GM12878 (cell line): ENCODE results near the gene PPP1R9B. TPM values are rescaled to one million over a fixed set of nuclear protein-coding genes. Genes with fewer than 3 reads are reported as not detected.
A peak's percentile ranks its signal among the peaks of the same experiment; 100 is the strongest.

ENCODE experiments used
- ATAC-seq: fragments of 200-7000 bp; cut with Tn5 transposase; 3 replicates; pipeline ENCODE4 v1.9.1; 2020; ENCODE audit warnings: mild to moderate bottlenecking, moderate library complexity
- BruUV-seq: library from RNA; stranded (reverse); fragments of 400-500 nt; replicated peaks from 2 replicates; lab custom pipeline; 2021; lab: Mats Ljungman, UMichigan
- CTCF ChIA-PET: fragments of 300-600 bp; sonication (Branson Sonifier 250); formaldehyde crosslinking; extraction: SDS; loops from one replicate; lab custom pipeline; 2021; ENCODE audit warnings: inconsistent platforms; lab: Yijun Ruan, JAX
- POLR2A ChIA-PET: fragments of 350-600 bp; formaldehyde crosslinking; extraction: SDS; loops from one replicate; lab custom pipeline; 2021; ENCODE audit warnings: inconsistent platforms; lab: Charles Lee
- RAD21 ChIA-PET: fragments of 300-600 bp; sonication (Branson Sonifier 250); formaldehyde crosslinking; loops from one replicate; lab custom pipeline; 2023; ENCODE audit warnings: antibody characterized with exemption; ENCODE audit not compliant: unreplicated experiment; lab: Charles Lee
- SMC1A ChIA-PET: fragments of 300-600 bp; sonication (Branson Sonifier 250); formaldehyde crosslinking; loops from one replicate; lab custom pipeline; 2023; ENCODE audit not compliant: unreplicated experiment, uncharacterized antibody; lab: Charles Lee
- DNase-seq: peaks from one replicate; pipeline ENCODE4 v3.0.0-alpha.2; 2011; ENCODE audit warnings: low read depth, low spot score
- FAIRE-seq: peaks from 3 replicates; lab custom pipeline; 2011; peaks lifted over from hg19 to GRCh38; lab: Jason Lieb, UNC
- H2AFZ ChIP-seq: 2 replicates; pipeline ENCODE4 v1.6.0; 2011; ENCODE audit warnings: low read depth, low read length, control low read depth; ENCODE audit not compliant: control insufficient read depth
- H3K27ac ChIP-seq: 2 replicates; pipeline ENCODE4 v1.5.1; 2011; ENCODE audit warnings: control low read depth; ENCODE audit not compliant: control insufficient read depth, insufficient read depth
- H3K27me3 ChIP-seq, 2 experiments: replicated peaks in 1 of 2; 2 replicates each; pipeline versions ENCODE4 v1.6.0 to v1.6.1; 2011; ENCODE audit warnings: low read length in 1 of 2; ENCODE audit not compliant: control insufficient read depth in 2 of 2, insufficient read depth in 2 of 2
- H3K36me3 ChIP-seq, 2 experiments: 2 replicates each; pipeline ENCODE4 v1.5.1; 2011; ENCODE audit warnings: low read length in 1 of 2; ENCODE audit not compliant: control insufficient read depth in 2 of 2, insufficient read depth in 2 of 2
- H3K4me1 ChIP-seq: 2 replicates; pipeline ENCODE4 v1.6.1; 2011; ENCODE audit warnings: mild to moderate bottlenecking, low read length, moderate library complexity, mixed read lengths; ENCODE audit not compliant: control insufficient read depth, insufficient read depth
- H3K4me2 ChIP-seq: 2 replicates; pipeline ENCODE4 v1.6.0; 2011; ENCODE audit warnings: control low read depth; ENCODE audit not compliant: control insufficient read depth, insufficient read depth
- H3K4me3 ChIP-seq: fragments of 200-600 bp; sonication (generic); 2 replicates; pipeline ENCODE4 v1.5.1; 2016
- H3K79me2 ChIP-seq: 2 replicates; pipeline ENCODE4 v1.6.0; 2011; ENCODE audit warnings: low read length; ENCODE audit not compliant: control insufficient read depth, insufficient read depth
- H3K9ac ChIP-seq: 2 replicates; pipeline ENCODE4 v1.8.0; 2011; ENCODE audit warnings: low read length, control low read depth, mixed read lengths; ENCODE audit not compliant: control insufficient read depth, insufficient read depth
- H3K9me3 ChIP-seq: replicated peaks from 3 replicates; pipeline ENCODE4 v1.5.1; 2011; ENCODE audit warnings: mild to moderate bottlenecking, low read length; ENCODE audit not compliant: control insufficient read depth, insufficient read depth
- H4K20me1 ChIP-seq: 2 replicates; pipeline ENCODE4 v1.6.0; 2011; ENCODE audit not compliant: control insufficient read depth, insufficient read depth
- GATAD2B ChIP-seq: fragments of 450-650 bp; conservative IDR thresholded peaks from 2 replicates; pipeline ENCODE4 v1.6.1; 2017; ENCODE audit warnings: low read depth, mild to moderate bottlenecking, moderate library complexity
- IKZF1 ChIP-seq: fragments of 450-650 bp; conservative IDR thresholded peaks from 2 replicates; pipeline ENCODE4 v1.6.1; 2017; ENCODE audit warnings: antibody characterized with exemption, mild to moderate bottlenecking
- IKZF2 ChIP-seq, 2 experiments: fragments of 450-650 bp; IDR thresholded peaks; 2 replicates each; pipeline ENCODE4 v1.6.1; 2017; ENCODE audit warnings: mild to moderate bottlenecking in 2 of 2, moderate library complexity in 2 of 2
- MTA2 ChIP-seq: fragments of 450-650 bp; IDR thresholded peaks from 2 replicates; pipeline ENCODE4 v1.6.1; 2016; ENCODE audit warnings: low read depth, mild to moderate bottlenecking, moderate library complexity
- NR2C1 ChIP-seq: fragments of 450-650 bp; IDR thresholded peaks from 2 replicates; pipeline ENCODE4 v1.6.1; 2017; ENCODE audit warnings: antibody characterized with exemption, mild to moderate bottlenecking, moderate library complexity
- NR2F1 ChIP-seq: fragments of 450-650 bp; conservative IDR thresholded peaks from 2 replicates; pipeline ENCODE4 v1.6.1; 2017; ENCODE audit warnings: mild to moderate bottlenecking
- WGBS: methylation state at CpG from one replicate; pipeline ENCODE4 v1.1.6; 2016; ENCODE audit warnings: low lambda C conversion rate; ENCODE audit not compliant: insufficient replicate concordance, insufficient coverage; ENCODE audit errors: missing lambda C conversion rate; 5-methylcytosine and 5-hydroxymethylcytosine counted together
- in situ Hi-C: fragments of 300-500 bp; cut with MboI; formaldehyde crosslinking; loops from 9 replicates; pipeline ENCODE4 v1.14.3; 2018; ENCODE audit warnings: mixed read lengths
- intact Hi-C: fragments of 100-400 bp; cut with micrococcal nuclease; formaldehyde crosslinking; loops from one replicate; pipeline ENCODE4 v1.14.2; 2022; ENCODE audit not compliant: unreplicated experiment
- polyA plus RNA-seq, 11 experiments: library from polyadenylated mRNA; depleted of rRNA in 4 of 11; unstranded in 6 of 11; stranded (reverse) in 5 of 11; fragments of >200 nt; fragmentation: Nextera tagmentation in 4 of 11; fragmentation: Illumina TruSeq in 1 of 11; extraction: Ambion mirVana in 4 of 11; extraction: Trizol in 1 of 11; gene quantifications; 1 replicate in 1 of 11; 2 replicates in 10 of 11; pipeline versions ENCODE4 v1.2.1 to v1.2.3, GENCODE V29; 2011 to 2016; ENCODE audit warnings: inconsistent platforms in 2 of 11, missing spikeins in 2 of 11, low read depth in 1 of 11
- total RNA-seq, 4 experiments: library from RNA; depleted of rRNA in 3 of 4; stranded (reverse); fragments of >200 nt in 3 of 4; fragmentation: Illumina TruSeq in 1 of 4; extraction: Trizol in 1 of 4; gene quantifications; 2 replicates each; pipeline versions ENCODE4 v1.2.1 to v1.2.3, GENCODE V29; 2013 to 2021
- TF ChIP-seq, protein P1 (sequence below): fragments of 450-650 bp; IDR thresholded peaks from 2 replicates; pipeline ENCODE4 v1.6.1; 2017; ENCODE audit warnings: mild to moderate bottlenecking, low read depth, inconsistent platforms; ENCODE audit not compliant: poor library complexity, severe bottlenecking
- TF ChIP-seq, protein P2 (sequence below): fragments of 450-650 bp; IDR thresholded peaks from 2 replicates; pipeline ENCODE4 v1.6.1; 2017; ENCODE audit warnings: borderline replicate concordance

Gene PPP1R9B
- total and polyA plus RNA-seq, 10 of the 15 experiments (the other 5 are each of a cell fraction or from before 2014, with no cell fraction given) = 0.20 to 107 (median 37.5) TPM

DNA sequence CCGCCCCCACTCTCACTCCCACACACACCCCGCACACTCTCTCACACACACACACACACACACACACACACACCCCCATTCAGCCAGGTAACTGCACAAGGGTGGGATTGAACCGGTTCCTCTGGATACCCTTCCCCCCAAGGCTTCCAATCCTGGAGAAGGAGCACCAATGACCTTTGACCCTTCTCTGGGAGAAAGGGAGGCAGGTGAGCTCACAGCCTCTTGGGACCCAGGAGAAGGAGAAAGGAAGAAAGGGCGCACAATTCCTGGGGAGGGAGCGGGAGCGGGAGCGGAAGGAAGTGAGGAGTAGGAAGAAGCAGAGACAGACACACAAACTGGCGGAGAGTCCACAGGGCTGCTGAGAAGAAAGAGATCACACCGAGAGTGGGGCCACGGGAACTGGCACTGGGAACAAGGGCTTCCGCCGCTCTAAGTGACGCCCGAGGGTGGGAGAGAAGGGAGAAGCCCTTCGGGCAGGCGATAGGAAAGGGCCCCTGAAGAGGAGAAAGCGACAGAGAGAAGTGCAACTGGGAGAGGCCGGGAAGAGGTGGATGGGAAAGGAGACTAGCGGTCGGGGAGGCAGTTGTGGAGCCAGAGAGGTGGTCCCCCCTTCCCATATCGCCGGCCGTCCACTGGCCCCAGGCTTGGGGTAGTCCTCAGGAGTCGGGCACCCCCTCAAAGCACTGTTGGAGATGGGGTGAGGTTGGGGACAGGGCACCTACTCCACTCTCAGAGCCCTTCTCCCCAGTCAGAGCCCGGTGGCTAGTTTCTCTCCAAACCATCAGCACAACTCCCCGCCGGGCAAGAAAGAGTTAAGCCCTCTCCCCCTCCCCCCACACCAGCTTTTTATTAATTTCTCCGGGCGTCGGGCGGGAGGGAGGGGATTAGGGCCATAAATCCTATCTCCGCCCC is 21.8 kb downstream of the PPP1R9B start:
- Histone ChIP-seq H3K79me2 (no peaks in the 10 kb centered on the region), H3K27me3 (peaks cover 4 to 10% of the 10 kb centered on the region in 2 experiments), H3K4me3 (no peak overlapping the region), H2AFZ (no peak overlapping the region), H3K36me3 (peaks cover 0 to 2% of the 10 kb centered on the region in 2 experiments; a peak in 2 of 4 replicates), H3K4me1 (peaks cover 6% of the 10 kb centered on the region; the same call in 1 of the 2 replicates), H3K9ac (no peak overlapping the region), H3K27ac (no peak overlapping the region), H3K9me3 (no peaks in the 10 kb centered on the region), H3K4me2 (no peak overlapping the region), H4K20me1 (no peaks in the 10 kb centered on the region; the same call in 1 of the 2 replicates)
- CTCF ChIA-PET = interaction anchor here (1.1 kb wide), 1 partner anchor 35 kb away, joined by 3 read pairs; no protein-coding TSS in a partner anchor
- POLR2A ChIA-PET = no interaction called here
- RAD21 ChIA-PET = interaction anchor here (0.6 kb wide), 1 partner anchor 27 kb away, joined by 3 read pairs; no protein-coding TSS in a partner anchor
- BruUV-seq = no TSS peak
- in situ Hi-C loops (no loop called here), intact Hi-C loops (no loop called here)
- SMC1A ChIA-PET = no interaction called here
- FAIRE-seq (no peak), ATAC-seq (0 out of 3 replicates have a peak, but pooled peaks have one; percentile 7), DNase-seq (no peak)
- 18% methylated on average over 26 of the region's 32 CpGs for WGBS
- TF ChIP-seq, protein P1, sequence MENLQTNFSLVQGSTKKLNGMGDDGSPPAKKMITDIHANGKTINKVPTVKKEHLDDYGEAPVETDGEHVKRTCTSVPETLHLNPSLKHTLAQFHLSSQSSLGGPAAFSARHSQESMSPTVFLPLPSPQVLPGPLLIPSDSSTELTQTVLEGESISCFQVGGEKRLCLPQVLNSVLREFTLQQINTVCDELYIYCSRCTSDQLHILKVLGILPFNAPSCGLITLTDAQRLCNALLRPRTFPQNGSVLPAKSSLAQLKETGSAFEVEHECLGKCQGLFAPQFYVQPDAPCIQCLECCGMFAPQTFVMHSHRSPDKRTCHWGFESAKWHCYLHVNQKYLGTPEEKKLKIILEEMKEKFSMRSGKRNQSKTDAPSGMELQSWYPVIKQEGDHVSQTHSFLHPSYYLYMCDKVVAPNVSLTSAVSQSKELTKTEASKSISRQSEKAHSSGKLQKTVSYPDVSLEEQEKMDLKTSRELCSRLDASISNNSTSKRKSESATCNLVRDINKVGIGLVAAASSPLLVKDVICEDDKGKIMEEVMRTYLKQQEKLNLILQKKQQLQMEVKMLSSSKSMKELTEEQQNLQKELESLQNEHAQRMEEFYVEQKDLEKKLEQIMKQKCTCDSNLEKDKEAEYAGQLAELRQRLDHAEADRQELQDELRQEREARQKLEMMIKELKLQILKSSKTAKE = no peak
- TF ChIP-seq MTA2 (0 out of 2 replicates have a peak, but pooled peaks have one; percentile 16), IKZF1 (peak; percentile 40), NR2F1 (peak; percentile 82), GATAD2B (no peak), NR2C1 (peak; percentile 52), IKZF2 (IDR thresholded peaks at IDR 0.05) (peak in 1 of 2 experiments; percentile 50; a peak in 1 of 4 replicates)
- TF ChIP-seq, protein P2, sequence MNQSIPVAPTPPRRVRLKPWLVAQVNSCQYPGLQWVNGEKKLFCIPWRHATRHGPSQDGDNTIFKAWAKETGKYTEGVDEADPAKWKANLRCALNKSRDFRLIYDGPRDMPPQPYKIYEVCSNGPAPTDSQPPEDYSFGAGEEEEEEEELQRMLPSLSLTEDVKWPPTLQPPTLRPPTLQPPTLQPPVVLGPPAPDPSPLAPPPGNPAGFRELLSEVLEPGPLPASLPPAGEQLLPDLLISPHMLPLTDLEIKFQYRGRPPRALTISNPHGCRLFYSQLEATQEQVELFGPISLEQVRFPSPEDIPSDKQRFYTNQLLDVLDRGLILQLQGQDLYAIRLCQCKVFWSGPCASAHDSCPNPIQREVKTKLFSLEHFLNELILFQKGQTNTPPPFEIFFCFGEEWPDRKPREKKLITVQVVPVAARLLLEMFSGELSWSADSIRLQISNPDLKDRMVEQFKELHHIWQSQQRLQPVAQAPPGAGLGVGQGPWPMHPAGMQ = 0 out of 2 replicates have a peak, but pooled peaks have one; percentile 8
